ENCODE measurements around the gene SLC47A2. TPM values are rescaled to one million over a fixed set of nuclear protein-coding genes. Genes with fewer than 3 reads are reported as not detected.

Gene SLC47A2
- total RNA-seq, 1 donor from 2014 or later = not detected

DNA sequence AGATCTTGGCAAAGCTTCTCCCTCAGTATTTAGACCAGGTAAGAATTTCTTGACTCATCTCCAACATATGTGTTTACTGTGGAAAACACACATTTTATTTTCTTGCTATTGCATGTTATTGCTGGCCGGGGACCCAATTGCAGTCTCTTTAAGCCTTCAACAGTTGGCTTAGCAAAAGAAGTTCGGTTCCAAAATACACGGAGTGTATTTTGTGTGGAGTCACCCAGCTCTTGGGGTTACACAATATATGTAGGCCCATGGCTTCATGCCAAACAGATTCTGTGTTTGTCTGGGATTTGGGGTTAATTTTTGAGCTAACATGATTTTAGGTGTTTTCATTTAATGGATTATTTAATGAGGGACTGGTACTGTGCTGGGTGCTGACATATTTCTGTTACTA is 63.8 kb downstream of the SLC47A2 start:
- DNase-seq (ENCODE audit: low spot score in 2 of 2, unreplicated experiment in 2 of 2) = no peak
- TF ChIP-seq, protein P1, sequence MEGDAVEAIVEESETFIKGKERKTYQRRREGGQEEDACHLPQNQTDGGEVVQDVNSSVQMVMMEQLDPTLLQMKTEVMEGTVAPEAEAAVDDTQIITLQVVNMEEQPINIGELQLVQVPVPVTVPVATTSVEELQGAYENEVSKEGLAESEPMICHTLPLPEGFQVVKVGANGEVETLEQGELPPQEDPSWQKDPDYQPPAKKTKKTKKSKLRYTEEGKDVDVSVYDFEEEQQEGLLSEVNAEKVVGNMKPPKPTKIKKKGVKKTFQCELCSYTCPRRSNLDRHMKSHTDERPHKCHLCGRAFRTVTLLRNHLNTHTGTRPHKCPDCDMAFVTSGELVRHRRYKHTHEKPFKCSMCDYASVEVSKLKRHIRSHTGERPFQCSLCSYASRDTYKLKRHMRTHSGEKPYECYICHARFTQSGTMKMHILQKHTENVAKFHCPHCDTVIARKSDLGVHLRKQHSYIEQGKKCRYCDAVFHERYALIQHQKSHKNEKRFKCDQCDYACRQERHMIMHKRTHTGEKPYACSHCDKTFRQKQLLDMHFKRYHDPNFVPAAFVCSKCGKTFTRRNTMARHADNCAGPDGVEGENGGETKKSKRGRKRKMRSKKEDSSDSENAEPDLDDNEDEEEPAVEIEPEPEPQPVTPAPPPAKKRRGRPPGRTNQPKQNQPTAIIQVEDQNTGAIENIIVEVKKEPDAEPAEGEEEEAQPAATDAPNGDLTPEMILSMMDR (IDR thresholded peaks at IDR 0.05; ENCODE audit: unreplicated experiment) = no peak
- H3K27me3 Mint-ChIP-seq (ENCODE audit: low read depth) = no peaks in the 10 kb centered on the region
- peak overlapping the region; percentile 75 for H3K27ac Mint-ChIP-seq
- H3K9me3 Mint-ChIP-seq = no peaks in the 10 kb centered on the region
- peaks cover 34% of the 10 kb centered on the region for H3K4me1 Mint-ChIP-seq
- H3K36me3 Mint-ChIP-seq = peaks cover 41% of the 10 kb centered on the region
- H3K4me3 Mint-ChIP-seq = no peak overlapping the region

DNA sequence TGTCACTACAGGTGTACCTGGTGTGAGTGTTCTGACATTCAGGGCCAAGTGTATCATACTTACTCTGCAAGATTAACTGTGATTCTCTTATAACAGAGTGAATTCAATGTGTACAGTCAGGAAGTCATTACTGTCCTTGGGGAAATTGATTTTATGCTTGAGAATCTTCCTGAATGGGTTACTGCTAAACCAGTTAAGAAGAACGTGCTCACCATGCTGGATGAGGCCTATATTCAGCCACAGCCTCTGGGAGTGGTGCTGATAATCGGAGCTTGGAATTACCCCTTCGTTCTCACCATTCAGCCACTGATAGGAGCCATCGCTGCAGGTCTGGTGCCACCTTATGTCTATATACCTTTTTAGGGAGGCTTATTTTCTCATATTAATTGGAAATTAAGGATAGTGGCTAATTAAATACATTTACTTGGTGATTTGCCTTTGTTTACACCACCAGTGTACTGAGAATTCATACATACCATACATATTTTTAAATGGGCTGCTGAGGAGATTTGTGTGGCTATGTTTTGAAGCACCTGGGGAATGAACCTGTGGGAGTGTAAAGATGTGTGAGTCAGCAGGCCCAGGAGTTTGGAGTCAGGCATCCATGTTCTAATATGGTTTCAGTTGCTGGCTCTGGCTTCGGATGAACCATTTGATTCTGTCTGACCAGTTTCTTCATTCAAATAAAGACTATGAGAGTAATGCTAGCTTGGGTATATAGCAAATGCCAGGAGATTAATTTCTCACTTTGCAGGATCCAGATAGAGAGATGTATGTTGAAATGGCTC is 64.7 kb downstream of the SLC47A2 start:
- Mint-ChIP-seq H3K4me3 (no peak overlapping the region), H3K27me3 (ENCODE audit: low read depth) (no peaks in the 10 kb centered on the region), H3K9me3 (no peaks in the 10 kb centered on the region), H3K36me3 (peaks cover 39% of the 10 kb centered on the region), H3K27ac (peak overlapping the region; percentile 75), H3K4me1 (peaks cover 41% of the 10 kb centered on the region)
- TF ChIP-seq, protein P1 (IDR thresholded peaks at IDR 0.05; ENCODE audit: unreplicated experiment) = no peak
- no peak for DNase-seq (ENCODE audit: low spot score in 2 of 2, unreplicated experiment in 2 of 2)

DNA sequence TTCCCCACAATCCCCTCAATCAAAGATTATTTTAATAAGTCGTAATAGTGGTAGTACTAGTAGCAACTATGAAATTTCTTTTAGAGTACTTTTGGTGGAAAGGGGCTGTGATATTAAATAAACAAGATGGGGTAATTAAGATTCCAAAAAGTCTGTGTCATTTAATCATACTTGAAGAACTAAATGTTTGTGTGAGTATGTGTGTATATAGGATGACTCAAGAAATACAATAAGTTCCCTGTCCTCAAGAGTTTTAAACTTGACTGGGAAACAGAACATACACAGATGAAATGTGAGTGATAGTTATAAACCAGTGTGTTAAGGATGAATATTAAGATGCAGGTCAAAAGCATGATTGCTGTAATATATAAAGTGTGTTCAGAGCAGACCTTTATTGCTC is 65.6 kb downstream of the SLC47A2 start:
- Mint-ChIP-seq H3K36me3 (peaks cover 31% of the 10 kb centered on the region), H3K9me3 (no peaks in the 10 kb centered on the region), H3K27me3 (ENCODE audit: low read depth) (no peaks in the 10 kb centered on the region), H3K27ac (peak overlapping the region; percentile 35), H3K4me1 (peaks cover 44% of the 10 kb centered on the region), H3K4me3 (peak overlapping the region; percentile 84)
- DNase-seq (ENCODE audit: low spot score in 2 of 2, unreplicated experiment in 2 of 2) = no peak
- TF ChIP-seq, protein P1 (IDR thresholded peaks at IDR 0.05; ENCODE audit: unreplicated experiment) = no peak

DNA sequence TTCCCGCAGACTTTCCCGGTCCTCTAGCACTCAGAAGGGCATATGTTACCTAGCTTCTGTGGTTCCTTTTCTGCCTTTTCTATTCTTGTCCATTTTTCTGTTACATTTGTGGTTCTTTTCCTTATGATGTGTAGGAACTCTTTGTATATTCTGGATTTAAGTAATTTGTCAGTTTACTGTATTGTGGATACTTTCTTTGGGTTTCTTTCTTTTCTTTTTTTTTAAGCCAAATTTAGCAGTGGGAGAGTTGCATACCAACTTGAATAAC is 67.2 kb downstream of the SLC47A2 start:
- Mint-ChIP-seq H3K4me3 (peak overlapping the region; percentile 84), H3K27ac (peak overlapping the region; percentile 93), H3K4me1 (peaks cover 56% of the 10 kb centered on the region), H3K27me3 (ENCODE audit: low read depth) (no peaks in the 10 kb centered on the region), H3K36me3 (peaks cover 17% of the 10 kb centered on the region), H3K9me3 (no peaks in the 10 kb centered on the region)
- TF ChIP-seq, protein P1 (IDR thresholded peaks at IDR 0.05; ENCODE audit: unreplicated experiment) = no peak
- no peak for DNase-seq (ENCODE audit: low spot score in 2 of 2, unreplicated experiment in 2 of 2)

DNA sequence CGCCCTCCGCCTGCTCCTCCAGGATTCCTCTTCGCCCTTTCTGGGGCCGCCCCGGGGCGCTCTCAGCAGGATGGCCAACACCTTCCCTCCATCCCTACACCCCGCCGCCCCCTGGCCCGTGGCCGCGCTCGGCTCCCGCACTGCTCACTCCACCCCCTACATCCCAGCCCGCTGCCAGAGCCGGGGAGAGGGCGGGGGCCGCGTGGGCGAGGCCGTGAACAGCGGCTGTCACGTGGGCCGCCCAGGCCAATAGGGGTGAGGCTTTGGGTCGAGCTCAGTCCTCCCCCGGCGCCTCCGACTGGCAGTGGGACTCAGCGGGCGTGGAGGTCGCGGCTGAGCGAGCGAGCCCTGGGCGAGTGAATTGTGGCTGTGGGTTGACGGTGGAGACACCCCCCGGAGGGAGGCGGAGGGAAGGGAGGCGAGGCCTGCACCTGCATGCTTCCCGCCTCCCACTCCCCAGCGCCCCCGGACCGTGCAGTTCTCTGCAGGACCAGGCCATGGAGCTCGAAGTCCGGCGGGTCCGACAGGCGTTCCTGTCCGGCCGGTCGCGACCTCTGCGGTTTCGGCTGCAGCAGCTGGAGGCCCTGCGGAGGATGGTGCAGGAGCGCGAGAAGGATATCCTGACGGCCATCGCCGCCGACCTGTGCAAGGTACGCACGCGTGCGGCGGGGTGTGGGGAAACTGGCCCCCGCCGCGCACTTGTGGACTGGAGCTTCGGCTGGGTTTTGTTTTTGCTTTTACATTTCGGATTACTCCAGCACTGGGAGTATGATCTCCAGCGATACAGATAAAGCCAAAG is 67.7 kb downstream of the SLC47A2 start, which contains the start of gene ALDH3A2:
Gene ALDH3A2, plus strand, starts transcription at position 277 of the 799 bp plus-strand sequence. Its CDS starts 221 bp downstream, at position 498.
- H3K4me1 Mint-ChIP-seq = peaks cover 56% of the 10 kb centered on the region
- DNase-seq (ENCODE audit: low spot score in 2 of 2, unreplicated experiment in 2 of 2) = peak; percentile 91 to 93
- peak within 1 kb of the TSS; percentile 84 for H3K4me3 Mint-ChIP-seq
- no peaks in the 10 kb centered on the region for H3K9me3 Mint-ChIP-seq
- H3K36me3 Mint-ChIP-seq = peaks cover 13% of the 10 kb centered on the region
- TF ChIP-seq, protein P1 (IDR thresholded peaks at IDR 0.05; ENCODE audit: unreplicated experiment) = no peak
- peak within 1 kb of the TSS; percentile 93 for H3K27ac Mint-ChIP-seq
- no peaks in the 10 kb centered on the region for H3K27me3 Mint-ChIP-seq (ENCODE audit: low read depth)
